SK-N-SH (cell line): ENCODE data around the gene OPCML. TPM values are rescaled to one million over a fixed set of nuclear protein-coding genes. Genes with fewer than 3 reads are reported as not detected.

Experiments
- CTCF ChIA-PET: fragments of 300-600, 350-600 bp; formaldehyde crosslinking; extraction: SDS; loops from one replicate; lab custom pipeline; 2021; lab: Yijun Ruan, JAX
- POLR2A ChIA-PET: fragments of 350-600 bp; sonication (Branson Sonifier 250); formaldehyde crosslinking; extraction: SDS; loops from one replicate; lab custom pipeline; 2020; ENCODE audit warnings: antibody characterized with exemption, inconsistent platforms; lab: Yijun Ruan, JAX
- DNase-seq: peaks from one replicate; pipeline ENCODE4 v3.0.0; 2012
- H2AFZ ChIP-seq: fragments of 200-600 bp; sonication (generic); 2 replicates; pipeline ENCODE4 v1.8.1; 2016; ENCODE audit warnings: antibody characterized with exemption, mild to moderate bottlenecking, low read depth
- H3F3A ChIP-seq: fragments of 200-600 bp; sonication (generic); replicated peaks from 2 replicates; pipeline ENCODE3; 2016; ENCODE audit warnings: antibody characterized with exemption, mild to moderate bottlenecking; ENCODE audit not compliant: insufficient read depth
- H3K27ac ChIP-seq, 2 experiments: fragments of 200-500 bp in 1 of 2; fragments of 200-600 bp in 1 of 2; sonication (Bioruptor generic) in 1 of 2; sonication (generic), shearing (Covaris generic) in 1 of 2; 2 replicates each; pipeline versions ENCODE4 v1.5.1 to v1.6.1; 2014 to 2016; ENCODE audit warnings: low read depth in 2 of 2, inconsistent platforms in 1 of 2, low read length in 1 of 2, mild to moderate bottlenecking in 1 of 2, mixed read lengths in 1 of 2
- H3K27me3 ChIP-seq: fragments of 200-600 bp; sonication (generic), shearing (Covaris generic); 2 replicates; pipeline ENCODE4 v1.6.1; 2016; ENCODE audit warnings: mixed run types; ENCODE audit not compliant: insufficient read depth
- H3K36me3 ChIP-seq, 2 experiments: fragments of 200-500 bp in 1 of 2; fragments of 200-600 bp in 1 of 2; sonication (Bioruptor generic) in 1 of 2; sonication (generic) in 1 of 2; replicated peaks in 1 of 2; 2 replicates each; pipeline versions ENCODE3 to v1.5.1; 2014 to 2016; ENCODE audit warnings: low read length in 1 of 2, mild to moderate bottlenecking in 1 of 2; ENCODE audit not compliant: insufficient read depth in 2 of 2, control insufficient read depth in 1 of 2
- H3K4me1 ChIP-seq, 2 experiments: fragments of 200-500 bp in 1 of 2; fragments of 200-600 bp in 1 of 2; sonication (Bioruptor generic) in 1 of 2; sonication (generic), shearing (Covaris generic) in 1 of 2; 2 replicates each; pipeline versions ENCODE4 v1.5.1 to v1.6.1; 2014 to 2016; ENCODE audit warnings: low read depth in 1 of 2, low read length in 1 of 2, mixed run types in 1 of 2; ENCODE audit not compliant: insufficient read depth in 2 of 2, control insufficient read depth in 1 of 2
- H3K4me2 ChIP-seq: fragments of 200-600 bp; sonication (generic), shearing (Covaris generic); 2 replicates; pipeline ENCODE4 v1.6.1; 2017; ENCODE audit warnings: mixed run types
- H3K4me3 ChIP-seq, 2 experiments: fragments of 200-500 bp in 1 of 2; fragments of 200-600 bp in 1 of 2; sonication (Bioruptor generic) in 1 of 2; sonication (generic), shearing (Covaris generic) in 1 of 2; 2 replicates each; pipeline versions ENCODE4 v1.5.1 to v1.8.1; 2014 to 2016; ENCODE audit warnings: low read depth in 2 of 2, inconsistent platforms in 1 of 2, low read length in 1 of 2, mild to moderate bottlenecking in 1 of 2, mixed read lengths in 1 of 2, moderate library complexity in 1 of 2
- H3K79me2 ChIP-seq: fragments of 200-600 bp; sonication (generic); 2 replicates; pipeline ENCODE4 v1.8.1; 2017; ENCODE audit warnings: mild to moderate bottlenecking; ENCODE audit not compliant: insufficient read depth
- H3K9ac ChIP-seq: fragments of 200-600 bp; sonication (generic); 2 replicates; pipeline ENCODE4 v1.6.1; 2017; ENCODE audit warnings: mixed run types
- H3K9me2 ChIP-seq: fragments of 200-600 bp; sonication (generic); 2 replicates; pipeline ENCODE4 v1.6.1; 2017; ENCODE audit warnings: mixed run types
- H3K9me3 ChIP-seq: fragments of 200-600 bp; sonication (generic); 2 replicates; pipeline ENCODE4 v1.6.1; 2017; ENCODE audit warnings: mixed run types, mild to moderate bottlenecking, moderate library complexity
- H4K20me1 ChIP-seq: fragments of 200-600 bp; sonication (generic); 2 replicates; pipeline ENCODE4 v1.6.1; 2017; ENCODE audit warnings: mild to moderate bottlenecking, mixed run types; ENCODE audit not compliant: insufficient read depth
- CHD2 ChIP-seq: fragments of 150-350 bp; IDR thresholded peaks from 2 replicates; pipeline ENCODE4 v1.6.1; 2018; ENCODE audit warnings: low read length; ENCODE audit not compliant: partially characterized antibody
- CTCF ChIP-seq: fragments of 200-600 bp; sonication (generic); IDR thresholded peaks from 2 replicates; pipeline ENCODE4 v1.6.1; 2017; ENCODE audit warnings: antibody characterized with exemption, mild to moderate bottlenecking, moderate library complexity
- ELF1 ChIP-seq: IDR thresholded peaks from 2 replicates; pipeline ENCODE4 v1.4.0; 2012
- EP300 ChIP-seq, 2 experiments: IDR thresholded peaks; 2 replicates each; pipeline versions ENCODE4 v1.4.0 to v1.6.1; 2012; ENCODE audit warnings: borderline replicate concordance in 1 of 2, low read depth in 1 of 2, low read length in 1 of 2
- EZH2phosphoT487 ChIP-seq: fragments of 200-600 bp; sonication (generic); IDR thresholded peaks from 2 replicates; pipeline ENCODE4 v1.6.1; 2017; ENCODE audit warnings: low read depth, mixed run types, mild to moderate bottlenecking, antibody characterized with exemption, moderate library complexity, borderline replicate concordance
- FOXJ3 ChIP-seq: sonication (generic); formaldehyde crosslinking; IDR thresholded peaks from 2 replicates; pipeline ENCODE4 v1.5.1; 2020; ENCODE audit warnings: mild to moderate bottlenecking, missing genetic modification reagents
- FOXM1 ChIP-seq: IDR thresholded peaks from 2 replicates; pipeline ENCODE4 v1.4.0; 2012; ENCODE audit warnings: low read depth, mild to moderate bottlenecking
- GABPA ChIP-seq: IDR thresholded peaks from 2 replicates; pipeline ENCODE4 v1.4.0; 2012; ENCODE audit warnings: low read depth, mild to moderate bottlenecking
- GATA2 ChIP-seq: sonication (generic); formaldehyde crosslinking; IDR thresholded peaks from 2 replicates; pipeline ENCODE4 v1.5.0; 2020; ENCODE audit warnings: mild to moderate bottlenecking, missing genetic modification reagents
- IRF3 ChIP-seq: fragments of 150-350 bp; IDR thresholded peaks from 2 replicates; pipeline ENCODE4 v1.6.1; 2016; ENCODE audit warnings: mild to moderate bottlenecking, low read depth, low read length
- JUND ChIP-seq: IDR thresholded peaks from 2 replicates; pipeline ENCODE4 v1.4.0; 2012
- MEF2A ChIP-seq: IDR thresholded peaks from 2 replicates; pipeline ENCODE4 v1.4.0; 2012; ENCODE audit warnings: low read depth, borderline replicate concordance
- MXI1 ChIP-seq: IDR thresholded peaks from 2 replicates; pipeline ENCODE4 v1.6.1; 2012; ENCODE audit warnings: mild to moderate bottlenecking, low read depth, low read length, improper control_type of control experiment
- PBX3 ChIP-seq: IDR thresholded peaks from 2 replicates; pipeline ENCODE4; 2012
- POLR2AphosphoS5 ChIP-seq: IDR thresholded peaks from 2 replicates; pipeline ENCODE4 v1.6.1; 2012; ENCODE audit warnings: low read depth, low read length
- RAD21 ChIP-seq: IDR thresholded peaks from 2 replicates; pipeline ENCODE4 v1.6.1; 2012; ENCODE audit warnings: mild to moderate bottlenecking, low read length
- RCOR1 ChIP-seq: fragments of 150-350 bp; IDR thresholded peaks from 2 replicates; pipeline ENCODE4 v1.6.1; 2017; ENCODE audit warnings: antibody characterized with exemption, low read length
- RXRA ChIP-seq: IDR thresholded peaks from 2 replicates; pipeline ENCODE4 v1.4.0; 2012; ENCODE audit warnings: low read depth, mild to moderate bottlenecking, borderline replicate concordance
- SIN3A ChIP-seq: IDR thresholded peaks from 2 replicates; pipeline ENCODE4 v1.6.1; 2012; ENCODE audit warnings: low read depth, mild to moderate bottlenecking, low read length, moderate library complexity, borderline replicate concordance
- TAF1 ChIP-seq: IDR thresholded peaks from 2 replicates; pipeline ENCODE4 v1.6.1; 2012; ENCODE audit warnings: low read depth, mild to moderate bottlenecking, low read length, moderate library complexity, borderline replicate concordance
- TEAD4 ChIP-seq: IDR thresholded peaks from 2 replicates; pipeline ENCODE4 v1.4.0; 2012; ENCODE audit warnings: mild to moderate bottlenecking, borderline replicate concordance; ENCODE audit not compliant: insufficient read depth
- USF2 ChIP-seq: fragments of 150-350 bp; IDR thresholded peaks from 2 replicates; pipeline ENCODE4 v1.6.1; 2017; ENCODE audit warnings: antibody characterized with exemption, low read length, low read depth, borderline replicate concordance
- YY1 ChIP-seq: IDR thresholded peaks from 2 replicates; pipeline ENCODE4 v1.4.0; 2012; ENCODE audit warnings: low read depth, mild to moderate bottlenecking
- whole genome bisulfite sequencing: methylation state at CpG from one replicate; pipeline ENCODE4 v1.1.6; 2017; ENCODE audit warnings: low lambda C conversion rate; 5-methylcytosine and 5-hydroxymethylcytosine counted together
- polyA plus RNA-seq, 3 experiments: library from polyadenylated mRNA; depleted of rRNA; stranded (reverse); fragments of >200 nt; gene quantifications; 2 replicates each; pipeline ENCODE4 v1.2.3, GENCODE V29; 2012

OPCML gene
- polyA plus RNA-seq, 1 of the 3 experiments (the other 2 are of a cell fraction) = not detected

GRCh38 chr11:133137270-133137669 lies 395.0 kb downstream of the OPCML start:
- H3K9ac ChIP-seq = no peak overlapping the region
- TF ChIP-seq TEAD4 = no peak
- no peak for TF ChIP-seq POLR2AphosphoS5
- TF ChIP-seq RXRA = no peak
- TF ChIP-seq PBX3 = no peak
- no peak for TF ChIP-seq RAD21
- no peak overlapping the region for H3K4me2 ChIP-seq
- H4K20me1 ChIP-seq = no peaks in the 10 kb centered on the region
- H3K36me3 ChIP-seq = no peaks in the 10 kb centered on the region
- ChIA-PET POLR2A (no interaction called here), CTCF (no interaction called here)
- H3K9me2 ChIP-seq = no peaks in the 10 kb centered on the region
- no peaks in the 10 kb centered on the region; a peak in 1 of 4 replicates for H3K4me1 ChIP-seq
- no peak overlapping the region for H3K4me3 ChIP-seq
- H2AFZ ChIP-seq = no peak overlapping the region
- H3K27me3 ChIP-seq = no peaks in the 10 kb centered on the region
- no peak overlapping the region for H3K27ac ChIP-seq
- no peaks in the 10 kb centered on the region for H3K79me2 ChIP-seq
- no peaks in the 10 kb centered on the region for H3F3A ChIP-seq
- H3K9me3 ChIP-seq = no peaks in the 10 kb centered on the region
- 17% methylated on average over 2 of the region's 2 CpGs for WGBS
- DNase-seq = no peak

- 19% methylated on average over 4 of the region's 4 CpGs for WGBS
- no peak for DNase-seq
- CTCF ChIA-PET = interaction anchor here (3.3 to 5.1 kb wide), 5 partner anchors 9 to 699 kb away, joined by 25 to 72 read pairs (median 30); no protein-coding TSS in a partner anchor
Observed at GRCh38 chr11:133136376-133136775, 395.9 kb downstream of the OPCML start.

More at GRCh38 chr11:133136376-133136775, 395.9 kb downstream of the OPCML start:
- H3K4me3 ChIP-seq = no peak overlapping the region
- no peaks in the 10 kb centered on the region for H3K9me3 ChIP-seq
- H3F3A ChIP-seq = no peaks in the 10 kb centered on the region
- H3K9ac ChIP-seq = no peak overlapping the region
- no peaks in the 10 kb centered on the region for H4K20me1 ChIP-seq
- no peaks in the 10 kb centered on the region; a peak in 1 of 4 replicates for H3K4me1 ChIP-seq
- no peaks in the 10 kb centered on the region for H3K27me3 ChIP-seq
- H3K27ac ChIP-seq = no peak overlapping the region
- no peak overlapping the region for H2AFZ ChIP-seq
- no peaks in the 10 kb centered on the region for H3K36me3 ChIP-seq
- POLR2A ChIA-PET = no interaction called here
- H3K4me2 ChIP-seq = no peak overlapping the region
- no peak for TF ChIP-seq EZH2phosphoT487
- TF ChIP-seq MXI1 = no peak
- TF ChIP-seq MEF2A = no peak
- no peak for TF ChIP-seq RXRA
- no peak for TF ChIP-seq TAF1
- no peak for TF ChIP-seq SIN3A
- TF ChIP-seq GABPA = no peak
- TF ChIP-seq CHD2 = no peak
- TF ChIP-seq ELF1 = no peak
- no peak for TF ChIP-seq YY1
- no peak for TF ChIP-seq EP300 (IDR thresholded peaks at IDR 0.05; ENCODE audit: borderline replicate concordance in 1 of 2, low read depth in 1 of 2, low read length in 1 of 2)
- no peak for TF ChIP-seq GATA2 (CRISPR knock-in tag)
- TF ChIP-seq FOXJ3 (CRISPR knock-in tag) = no peak
- TF ChIP-seq FOXM1 = no peak
- no peak for TF ChIP-seq USF2
- no peak for TF ChIP-seq JUND
- TF ChIP-seq IRF3 = no peak
- TF ChIP-seq RCOR1 = no peak
- TF ChIP-seq POLR2AphosphoS5 = no peak
- no peak for TF ChIP-seq CTCF
- H3K9me2 ChIP-seq = no peaks in the 10 kb centered on the region
- no peaks in the 10 kb centered on the region for H3K79me2 ChIP-seq
